K562 (cell line): Measurements from ENCODE around the gene FES. TPM values are rescaled to one million over a fixed set of nuclear protein-coding genes. Genes with fewer than 3 reads are reported as not detected.

Experiments
- NR2C2 ChIP-seq, 2 experiments: fragments of 200-800 bp in 1 of 2; sonication (Bioruptor generic) in 1 of 2; sonication (generic) in 1 of 2; formaldehyde crosslinking in 1 of 2; IDR thresholded peaks; 2 replicates each; pipeline versions ENCODE4 v1.6.1 to v1.8.0; 2016 to 2022; ENCODE audit warnings: mild to moderate bottlenecking in 1 of 2, missing compliant biosample characterization in 1 of 2, missing genetic modification characterization in 1 of 2, missing genetic modification reagents in 1 of 2
- POLR3G ChIP-seq: IDR thresholded peaks from 2 replicates; pipeline ENCODE4 v1.6.1; 2011; ENCODE audit not compliant: insufficient read length, insufficient replicate concordance; ENCODE audit errors: extremely low read depth
- RBM25 ChIP-seq: fragments of 200-400 bp; formaldehyde crosslinking; IDR thresholded peaks from 2 replicates; pipeline ENCODE4 v1.6.1; 2018; ENCODE audit warnings: low read length, low read depth, moderate library complexity; ENCODE audit not compliant: severe bottlenecking
- SETDB1 ChIP-seq: IDR thresholded peaks from one replicate; pipeline ENCODE4 v1.6.1; 2012; ENCODE audit warnings: low read length, control low read depth, inconsistent platforms
- STAG1 ChIP-seq: sonication (generic); formaldehyde crosslinking; IDR thresholded peaks from 2 replicates; pipeline ENCODE4 v1.5.0; 2020; ENCODE audit warnings: missing genetic modification reagents, borderline replicate concordance
- ZBTB40 ChIP-seq, 2 experiments: fragments of 450-650 bp in 1 of 2; sonication (generic) in 1 of 2; formaldehyde crosslinking in 1 of 2; IDR thresholded peaks; 2 replicates each; pipeline versions ENCODE4 v1.7.1 to v1.9.0; 2016 to 2022; ENCODE audit warnings: inconsistent platforms in 1 of 2, mild to moderate bottlenecking in 1 of 2, missing genetic modification reagents in 1 of 2
- polyA plus RNA-seq, 8 experiments: library from polyadenylated mRNA; depleted of rRNA in 4 of 8; stranded (reverse) in 5 of 8; unstranded in 3 of 8; fragments of >200 nt; fragmentation: Nextera tagmentation in 2 of 8; fragmentation: Illumina TruSeq in 1 of 8; extraction: Ambion mirVana in 2 of 8; extraction: Trizol in 1 of 8; gene quantifications; 2 replicates each; pipeline versions ENCODE4 v1.2.1 to v1.2.3, GENCODE V29; 2011 to 2014; ENCODE audit warnings: inconsistent platforms in 1 of 8, missing spikeins in 1 of 8
- total RNA-seq, 7 experiments: library from RNA; depleted of rRNA in 6 of 7; stranded (reverse); fragments of >200 nt in 6 of 7; fragmentation: Illumina TruSeq in 2 of 7; extraction: Trizol in 2 of 7; gene quantifications; 2 replicates each; pipeline versions ENCODE4 v1.2.1 to v1.2.3, GENCODE V29; 2011 to 2021; ENCODE audit warnings: low replicate concordance in 1 of 7
- TF ChIP-seq, protein P1 (sequence below), 3 experiments: IDR thresholded peaks in 2 of 3; conservative IDR thresholded peaks in 1 of 3; 2 replicates each; pipeline ENCODE4 v1.5.1; 2011 to 2012; ENCODE audit warnings: low read length in 3 of 3, mild to moderate bottlenecking in 3 of 3, control low read depth in 2 of 3, improper control_type of control experiment in 1 of 3, inconsistent platforms in 1 of 3, low read depth in 1 of 3, mixed read lengths in 1 of 3, moderate library complexity in 1 of 3; ENCODE audit not compliant: insufficient read depth in 2 of 3
- TF ChIP-seq, protein P2 (sequence below): fragments of 450-650 bp; IDR thresholded peaks from 2 replicates; pipeline ENCODE4 v1.6.1; 2016; ENCODE audit warnings: mild to moderate bottlenecking
- TF ChIP-seq, protein P3 (sequence below), 2 experiments: fragments of 450-650 bp in 1 of 2; sonication (generic) in 1 of 2; formaldehyde crosslinking; conservative IDR thresholded peaks; 2 replicates each; pipeline versions ENCODE4 v1.4.0 to v1.8.1; 2020 to 2022; ENCODE audit warnings: mild to moderate bottlenecking in 1 of 2, missing genetic modification reagents in 1 of 2

The FES gene
- total and polyA plus RNA-seq, 9 of the 15 experiments (the other 6 are each of a cell fraction or from before 2014, with no cell fraction given) = 0.38 to 2.6 (median 0.82) TPM

- TF ChIP-seq ZBTB40 (IDR thresholded peaks at IDR 0.05) (0 out of 2 replicates have a peak, but pooled peaks have one; percentile 33), ZBTB40 (CRISPR knock-in tag; IDR thresholded peaks at IDR 0.05) (no peak), SETDB1 (no peak), STAG1 (no peak), NR2C2 (CRISPR knock-in tag; IDR thresholded peaks at IDR 0.05) (no peak), NR2C2 (tag; IDR thresholded peaks at IDR 0.05) (no peak; the same call in 1 of the 2 replicates), POLR3G (no peak), RBM25 (no peak)
- TF ChIP-seq, protein P1, sequence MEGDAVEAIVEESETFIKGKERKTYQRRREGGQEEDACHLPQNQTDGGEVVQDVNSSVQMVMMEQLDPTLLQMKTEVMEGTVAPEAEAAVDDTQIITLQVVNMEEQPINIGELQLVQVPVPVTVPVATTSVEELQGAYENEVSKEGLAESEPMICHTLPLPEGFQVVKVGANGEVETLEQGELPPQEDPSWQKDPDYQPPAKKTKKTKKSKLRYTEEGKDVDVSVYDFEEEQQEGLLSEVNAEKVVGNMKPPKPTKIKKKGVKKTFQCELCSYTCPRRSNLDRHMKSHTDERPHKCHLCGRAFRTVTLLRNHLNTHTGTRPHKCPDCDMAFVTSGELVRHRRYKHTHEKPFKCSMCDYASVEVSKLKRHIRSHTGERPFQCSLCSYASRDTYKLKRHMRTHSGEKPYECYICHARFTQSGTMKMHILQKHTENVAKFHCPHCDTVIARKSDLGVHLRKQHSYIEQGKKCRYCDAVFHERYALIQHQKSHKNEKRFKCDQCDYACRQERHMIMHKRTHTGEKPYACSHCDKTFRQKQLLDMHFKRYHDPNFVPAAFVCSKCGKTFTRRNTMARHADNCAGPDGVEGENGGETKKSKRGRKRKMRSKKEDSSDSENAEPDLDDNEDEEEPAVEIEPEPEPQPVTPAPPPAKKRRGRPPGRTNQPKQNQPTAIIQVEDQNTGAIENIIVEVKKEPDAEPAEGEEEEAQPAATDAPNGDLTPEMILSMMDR (IDR thresholded peaks at IDR 0.05 in 2 of 3, conservative IDR thresholded peaks at IDR 0.05 in 1 of 3; ENCODE audit: insufficient read depth in 2 of 3, low read depth in 1 of 3, low read length in 3 of 3) = peak; percentile 61 to 77 (median 69)
- TF ChIP-seq, protein P2, sequence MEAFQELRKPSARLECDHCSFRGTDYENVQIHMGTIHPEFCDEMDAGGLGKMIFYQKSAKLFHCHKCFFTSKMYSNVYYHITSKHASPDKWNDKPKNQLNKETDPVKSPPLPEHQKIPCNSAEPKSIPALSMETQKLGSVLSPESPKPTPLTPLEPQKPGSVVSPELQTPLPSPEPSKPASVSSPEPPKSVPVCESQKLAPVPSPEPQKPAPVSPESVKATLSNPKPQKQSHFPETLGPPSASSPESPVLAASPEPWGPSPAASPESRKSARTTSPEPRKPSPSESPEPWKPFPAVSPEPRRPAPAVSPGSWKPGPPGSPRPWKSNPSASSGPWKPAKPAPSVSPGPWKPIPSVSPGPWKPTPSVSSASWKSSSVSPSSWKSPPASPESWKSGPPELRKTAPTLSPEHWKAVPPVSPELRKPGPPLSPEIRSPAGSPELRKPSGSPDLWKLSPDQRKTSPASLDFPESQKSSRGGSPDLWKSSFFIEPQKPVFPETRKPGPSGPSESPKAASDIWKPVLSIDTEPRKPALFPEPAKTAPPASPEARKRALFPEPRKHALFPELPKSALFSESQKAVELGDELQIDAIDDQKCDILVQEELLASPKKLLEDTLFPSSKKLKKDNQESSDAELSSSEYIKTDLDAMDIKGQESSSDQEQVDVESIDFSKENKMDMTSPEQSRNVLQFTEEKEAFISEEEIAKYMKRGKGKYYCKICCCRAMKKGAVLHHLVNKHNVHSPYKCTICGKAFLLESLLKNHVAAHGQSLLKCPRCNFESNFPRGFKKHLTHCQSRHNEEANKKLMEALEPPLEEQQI = no peak
- TF ChIP-seq, protein P3, sequence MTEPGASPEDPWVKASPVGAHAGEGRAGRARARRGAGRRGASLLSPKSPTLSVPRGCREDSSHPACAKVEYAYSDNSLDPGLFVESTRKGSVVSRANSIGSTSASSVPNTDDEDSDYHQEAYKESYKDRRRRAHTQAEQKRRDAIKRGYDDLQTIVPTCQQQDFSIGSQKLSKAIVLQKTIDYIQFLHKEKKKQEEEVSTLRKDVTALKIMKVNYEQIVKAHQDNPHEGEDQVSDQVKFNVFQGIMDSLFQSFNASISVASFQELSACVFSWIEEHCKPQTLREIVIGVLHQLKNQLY (CRISPR knock-in tag; conservative IDR thresholded peaks at IDR 0.05) = no peak
Measured at GRCh38 chr15:90902040-90902839, 17.9 kb downstream of the FES start (continued).
